GM19023 (cell line): ENCODE measurements around the gene CELA3B.
"Not testable (repeated sequence)": the region's sequence is repeated elsewhere in the genome, so short reads cannot be mapped to it uniquely, and the experiment has no call there.

Source experiments
- ATAC-seq: cut with Tn5 transposase; IDR thresholded peaks from one replicate; pipeline ENCODE4 v1.9.1; 2021; ENCODE audit warnings: mild to moderate bottlenecking, moderate library complexity; ENCODE audit not compliant: unreplicated experiment

The CELA3B gene

GRCh38 chr1:21942959-21943640 is 33.7 kb upstream of the CELA3B start:
- ATAC-seq: not testable (repeated sequence)

GRCh38 chr1:21944733-21945073 is 32.1 kb upstream of the CELA3B start:
- ATAC-seq: no peak

- no peak for ATAC-seq
Observed at GRCh38 chr1:21946836-21947587, 29.8 kb upstream of the CELA3B start.

DNA sequence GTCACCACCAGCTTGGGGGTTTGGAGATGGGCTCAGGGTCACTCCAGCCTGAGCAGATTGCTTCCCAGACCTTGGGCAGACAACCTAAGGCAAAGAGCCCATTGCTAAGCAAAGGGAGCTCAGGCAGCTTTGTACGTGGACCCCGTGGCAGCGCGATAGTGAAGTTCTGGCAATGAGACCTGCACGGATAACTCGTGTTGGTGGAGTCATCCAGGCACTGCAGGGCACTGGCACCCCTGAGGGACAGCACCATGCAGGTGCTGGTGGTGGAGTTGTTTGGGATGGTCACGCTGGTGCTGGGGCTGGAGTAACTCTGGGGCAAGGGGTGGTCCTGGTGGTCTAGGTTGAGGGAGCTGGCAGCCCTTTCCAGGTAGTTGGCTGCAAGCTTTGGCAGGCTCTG is 26.1 kb upstream of the CELA3B start:
- ATAC-seq: no peak

DNA sequence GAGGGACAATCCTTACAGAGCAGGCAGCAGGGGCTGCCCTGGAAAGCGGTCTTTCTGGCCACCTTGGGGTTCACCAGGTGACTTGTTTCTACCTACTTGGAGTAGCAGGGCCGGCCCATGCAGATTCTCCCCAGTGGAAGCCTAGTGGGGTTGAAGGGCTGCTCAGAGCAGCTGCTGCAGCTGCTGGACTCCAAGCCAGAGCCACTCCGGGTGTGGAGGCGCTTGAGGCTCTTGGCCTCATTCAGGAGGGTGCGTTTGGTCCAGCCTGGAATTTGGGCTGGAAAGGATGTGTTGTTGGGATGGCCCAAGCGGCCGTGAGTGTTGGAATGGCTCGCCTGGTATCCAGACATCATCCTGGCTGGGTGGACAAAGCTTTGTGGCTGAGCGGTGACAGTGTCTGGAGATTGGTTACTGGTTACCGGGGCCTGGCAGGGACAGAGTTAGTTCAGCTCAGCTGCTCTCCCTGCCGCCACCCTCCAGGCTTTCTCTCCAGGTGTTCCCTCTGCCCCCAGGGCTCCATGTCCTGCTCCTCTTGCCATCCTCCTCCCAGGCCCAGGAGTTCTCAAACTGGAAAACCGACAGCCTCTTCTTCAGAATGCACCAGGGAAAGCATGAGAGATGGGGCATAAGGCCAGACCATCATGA is 25.5 kb upstream of the CELA3B start:
- ATAC-seq: no peak

DNA sequence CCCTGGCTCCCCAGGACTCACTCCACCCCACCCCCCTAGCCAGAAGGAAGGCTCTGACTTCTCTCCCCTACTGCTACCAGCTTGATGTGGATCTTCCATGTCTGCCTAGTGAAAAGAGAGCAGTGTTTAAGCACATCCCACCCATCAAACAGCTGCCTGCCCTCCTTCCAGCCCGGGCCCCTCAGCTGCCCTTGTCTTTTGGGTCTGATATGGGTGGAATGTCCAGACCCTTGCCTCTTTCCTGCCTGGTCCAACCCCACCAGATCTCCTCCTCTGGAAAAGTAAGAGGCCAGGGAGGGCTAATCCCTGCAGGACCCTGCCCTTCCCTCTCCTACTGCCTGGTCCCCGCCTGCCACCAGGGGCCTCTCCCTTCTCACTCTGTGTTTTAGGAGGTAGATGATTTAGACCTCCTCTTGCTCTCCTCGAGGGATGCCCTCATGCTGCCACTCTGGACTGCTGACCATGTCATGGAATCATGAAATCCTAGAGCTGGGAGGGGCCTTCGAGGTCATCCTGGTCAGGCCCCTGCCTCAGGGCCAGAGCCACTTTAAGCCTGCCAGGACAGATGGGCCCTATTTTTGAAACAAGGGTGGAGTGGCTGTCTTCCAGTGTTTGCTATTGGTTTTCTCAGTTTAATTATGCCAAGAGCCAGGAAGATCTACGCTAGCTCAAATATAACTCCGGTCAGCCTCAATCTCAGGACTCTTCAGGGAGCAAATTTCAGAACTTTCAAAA is 23.9 kb upstream of the CELA3B start:
- no peak for ATAC-seq

- no peak for ATAC-seq
Observed at GRCh38 chr1:21955058-21955457, 21.8 kb upstream of the CELA3B start.

- ATAC-seq: no peak
Observed at GRCh38 chr1:21955501-21956281, 21.1 kb upstream of the CELA3B start.

DNA sequence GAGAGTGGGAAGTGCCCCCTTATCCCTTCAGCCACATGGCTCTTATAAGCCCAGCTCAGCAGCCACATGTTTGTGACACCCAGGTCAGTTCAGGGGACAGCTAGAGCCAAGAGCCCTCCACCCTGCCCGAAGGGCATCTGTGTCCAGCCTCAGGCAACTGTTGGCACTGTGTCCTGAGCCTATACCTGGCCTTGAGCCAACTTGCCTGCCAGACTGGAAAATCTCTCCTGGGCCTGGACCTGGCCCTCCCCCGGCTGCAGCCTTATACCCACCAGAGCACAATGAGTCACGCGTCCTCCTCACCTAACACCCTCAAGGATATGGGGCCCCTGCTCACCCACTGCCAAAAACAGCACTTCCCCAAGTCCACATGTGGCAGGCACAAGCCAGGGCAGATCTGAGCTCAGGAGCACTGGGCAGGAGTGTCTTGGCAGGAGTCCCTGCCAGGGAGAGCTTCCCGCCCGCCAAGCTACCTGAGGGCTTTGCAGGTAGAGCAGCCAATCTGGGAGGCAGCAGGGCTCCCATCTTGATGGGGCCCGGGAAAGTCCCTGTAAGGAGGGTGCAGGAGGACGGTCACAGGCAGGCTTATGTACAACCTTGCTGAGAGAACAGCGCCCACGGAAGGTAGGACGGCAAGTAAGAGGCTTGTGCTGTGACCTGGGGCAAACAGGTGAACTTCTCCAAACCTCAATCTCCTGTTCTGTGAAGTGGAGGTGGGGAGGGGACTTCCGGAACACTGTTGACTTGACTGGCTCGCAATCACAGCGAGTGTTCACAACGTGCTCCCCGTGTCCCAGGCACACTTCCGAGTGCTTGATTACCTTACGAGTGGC is 19.9 kb upstream of the CELA3B start:
- ATAC-seq: no peak

- no peak for ATAC-seq
Observed at GRCh38 chr1:21961337-21961736, 15.5 kb upstream of the CELA3B start.

DNA sequence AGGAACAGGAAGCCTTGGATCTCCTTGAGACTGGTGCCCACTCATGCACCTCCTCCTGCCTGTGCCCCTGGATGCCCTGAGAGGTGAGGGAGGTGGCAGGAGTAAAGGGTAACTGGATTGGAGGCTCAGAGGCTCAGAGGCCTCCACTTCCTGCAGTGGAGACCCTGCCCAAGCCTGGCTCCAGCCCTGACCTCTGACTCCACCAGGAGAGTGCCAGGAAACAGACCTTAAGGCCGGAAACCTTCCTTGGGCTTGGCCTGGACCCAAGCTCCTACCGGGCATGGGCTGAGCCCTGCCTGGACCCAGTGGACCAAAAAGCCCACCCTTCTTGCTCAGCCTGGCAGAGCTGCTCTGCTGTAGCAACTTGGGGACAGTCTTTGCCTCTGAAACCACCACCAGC is 15.0 kb upstream of the CELA3B start:
- ATAC-seq: no peak

DNA sequence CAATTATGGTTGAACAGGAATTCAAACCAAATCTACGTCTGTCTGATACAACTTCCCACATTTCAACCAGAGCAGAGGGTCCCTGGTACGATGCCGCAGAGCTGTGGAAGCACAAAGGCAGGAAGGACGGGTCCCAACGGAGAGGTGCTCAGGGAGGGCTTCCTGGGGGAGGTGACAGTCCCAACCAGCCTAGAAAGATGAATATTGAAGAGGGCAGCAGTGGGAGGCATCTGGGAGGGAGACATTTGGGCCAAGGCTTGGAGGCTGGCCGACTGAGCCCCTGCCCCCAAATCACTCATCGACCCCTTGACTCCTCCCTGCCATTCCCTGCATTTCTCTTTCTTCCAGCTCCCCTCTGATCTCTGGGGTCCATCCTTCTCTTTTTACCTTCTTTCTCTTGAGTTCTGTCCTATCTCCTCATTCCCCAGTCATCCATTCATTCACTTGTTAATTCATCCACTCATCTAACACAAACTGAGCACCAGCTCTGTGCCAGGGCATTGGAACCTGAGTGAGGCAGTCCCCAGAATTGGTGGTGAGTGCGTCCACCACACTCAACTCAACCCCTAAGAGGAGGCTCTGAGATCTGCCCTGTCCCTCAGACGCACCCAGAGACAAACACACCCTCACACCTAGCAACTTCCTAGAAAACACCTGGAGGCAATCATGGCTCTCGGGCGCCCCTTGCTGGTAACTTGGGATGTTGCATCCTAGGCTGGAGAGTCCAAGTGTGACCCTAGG is 13.2 kb upstream of the CELA3B start:
- no peak for ATAC-seq

GRCh38 chr1:21966247-21967000 is 10.4 kb upstream of the CELA3B start:
- no peak for ATAC-seq

GRCh38 chr1:21967216-21967615 is 9.6 kb upstream of the CELA3B start:
- ATAC-seq: not testable (repeated sequence)

- ATAC-seq: not testable (repeated sequence)
Observed at GRCh38 chr1:21969066-21969465, 7.8 kb upstream of the CELA3B start.

- ATAC-seq: not testable (repeated sequence)
Observed at GRCh38 chr1:21970523-21970922, 6.3 kb upstream of the CELA3B start.

DNA sequence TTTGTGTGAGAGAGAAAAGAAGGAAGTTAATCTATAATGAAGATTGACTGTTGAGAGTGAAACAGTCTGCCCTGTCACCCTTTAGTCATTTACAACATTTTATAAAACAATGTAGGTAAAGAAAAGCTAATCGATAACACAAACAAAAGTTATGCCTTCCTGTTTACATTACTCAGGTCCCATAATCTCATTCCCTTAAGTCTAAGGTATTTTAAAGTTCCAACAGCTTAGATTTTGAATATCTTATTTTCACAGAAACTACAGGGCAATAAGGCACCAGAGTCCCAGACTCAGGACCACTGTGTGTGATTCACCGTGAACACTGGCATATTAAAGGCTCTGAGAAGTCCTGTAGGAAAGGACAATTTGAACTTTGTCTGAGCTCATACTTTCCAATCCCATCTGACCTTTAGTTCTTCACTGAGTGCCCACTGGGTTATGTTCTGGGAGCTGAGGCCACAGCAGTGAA is 3.8 kb upstream of the CELA3B start:
- ATAC-seq: not testable (repeated sequence)

GRCh38 chr1:21973948-21974347 is 2.9 kb upstream of the CELA3B start:
- ATAC-seq: not testable (repeated sequence)
